Measurements from ENCODE around the gene GNG11.
"Not testable (repeated sequence)": the region's sequence is repeated elsewhere in the genome, so short reads cannot be mapped to it uniquely, and the experiment has no call there.

GNG11 gene

DNA sequence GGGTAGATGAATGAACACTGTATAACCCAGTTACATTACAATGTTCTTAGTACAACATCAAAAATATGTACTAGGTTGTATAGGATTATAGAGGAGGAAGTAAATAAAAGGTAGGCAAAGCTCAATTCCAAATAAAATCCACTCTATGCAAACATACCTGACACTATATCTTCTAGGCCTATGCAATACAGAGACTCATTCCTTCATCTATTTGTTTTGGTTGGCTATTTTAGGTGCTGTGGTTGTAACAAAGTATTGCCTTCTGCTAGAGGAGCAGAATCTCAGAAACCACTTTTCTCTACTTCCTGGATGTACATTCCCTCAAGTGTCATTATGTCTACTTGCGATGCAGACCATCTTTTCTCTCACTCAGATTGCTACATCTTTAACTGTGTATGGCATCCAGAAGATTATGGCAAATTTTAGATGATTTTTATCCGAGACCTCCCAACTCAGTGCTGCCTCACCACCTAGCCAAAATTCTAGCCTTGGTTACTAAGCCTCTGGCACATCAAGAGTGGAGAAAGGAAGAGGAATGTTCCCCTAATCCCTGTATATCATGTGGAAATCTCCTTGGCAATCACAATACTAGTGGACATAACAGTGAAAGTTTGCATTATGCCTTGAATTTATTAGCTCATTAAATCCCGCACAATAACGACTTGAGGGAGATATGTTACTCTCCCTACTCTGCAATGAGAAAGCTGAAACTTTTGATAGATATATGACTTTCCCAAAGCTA lies 25.5 kb upstream of the GNG11 start:
- TF ChIP-seq ZNF274 (IDR thresholded peaks at IDR 0.05; ENCODE audit: low read depth, low read length) = no peak
- no peak overlapping the region for H3K4me3 ChIP-seq (ENCODE audit: low read length)

- TF ChIP-seq ZNF274 (IDR thresholded peaks at IDR 0.05; ENCODE audit: low read depth, low read length) = no peak
- no peak overlapping the region for H3K4me3 ChIP-seq (ENCODE audit: low read length)
These were observed 23.9 kb upstream of the GNG11 start for GRCh38 chr7:93897680-93898079.

DNA sequence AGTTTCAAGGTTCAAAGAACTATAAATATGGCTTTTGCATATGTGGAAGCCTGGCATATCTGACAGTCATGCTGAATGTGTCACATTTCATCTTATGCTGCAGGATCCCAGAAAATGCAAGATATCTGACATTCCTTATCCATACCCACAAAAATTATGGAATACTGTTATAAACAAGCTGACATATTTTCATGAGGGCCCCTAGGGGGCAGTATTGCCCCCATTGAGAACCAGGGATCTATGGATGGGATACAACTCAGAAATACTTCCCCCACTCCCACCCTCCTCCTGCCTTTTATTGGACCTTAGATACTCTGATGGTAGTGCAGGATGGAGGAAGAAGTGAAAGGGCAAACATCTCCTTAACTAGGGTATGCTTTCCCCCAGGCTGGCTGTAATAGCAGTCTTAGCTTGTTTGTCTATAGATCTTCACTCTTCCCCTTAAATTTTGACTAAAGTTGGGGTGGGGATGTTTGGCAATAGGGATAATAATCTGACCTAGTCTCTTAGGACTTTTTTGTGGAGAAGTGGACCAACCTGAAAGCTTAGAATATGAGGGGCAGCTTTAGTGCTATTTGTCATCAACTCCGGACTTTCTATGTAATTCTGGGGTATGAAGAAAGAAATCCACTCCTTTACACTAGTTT lies 18.6 kb upstream of the GNG11 start:
- TF ChIP-seq ZNF274 (IDR thresholded peaks at IDR 0.05; ENCODE audit: low read depth, low read length) = no peak
- no peak overlapping the region for H3K4me3 ChIP-seq (ENCODE audit: low read length)

DNA sequence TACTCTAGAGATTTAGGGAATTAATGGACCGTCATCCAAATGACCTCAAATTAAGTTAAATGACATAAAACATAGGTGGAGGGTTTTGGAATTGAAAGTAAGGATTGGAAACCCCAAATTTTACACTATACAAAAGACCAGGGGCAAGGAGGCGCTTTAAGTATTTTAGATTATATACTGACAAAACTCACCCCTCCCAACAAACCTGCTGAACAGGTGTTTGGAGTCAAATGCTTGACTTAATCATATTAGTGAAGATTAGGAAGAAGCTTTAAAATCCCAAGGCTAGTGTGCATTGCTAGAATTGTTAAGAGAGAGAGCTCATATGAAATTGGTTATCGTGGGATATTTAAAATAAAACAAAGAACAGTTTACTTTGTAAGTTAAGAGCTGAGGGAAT lies 15.3 kb upstream of the GNG11 start, which contains the start of gene GNGT1:
TSS of gene GNGT1 (plus strand) at position 301 of the 400 bp plus-strand sequence. CDS start 180 bp downstream, outside the sequence.
- H3K4me3 ChIP-seq (ENCODE audit: low read length) = no peak within 1 kb of the TSS
- no peak for TF ChIP-seq ZNF274 (IDR thresholded peaks at IDR 0.05; ENCODE audit: low read depth, low read length)

GRCh38 chr7:93910076-93910994 lies 11.2 kb upstream of the GNG11 start:
- no peak for TF ChIP-seq ZNF274 (IDR thresholded peaks at IDR 0.05; ENCODE audit: low read depth, low read length)
- H3K4me3 ChIP-seq (ENCODE audit: low read length) = no peak overlapping the region

- H3K4me3 ChIP-seq (ENCODE audit: low read length) = not testable (repeated sequence)
These were observed 10.3 kb upstream of the GNG11 start for GRCh38 chr7:93911242-93911641.

DNA sequence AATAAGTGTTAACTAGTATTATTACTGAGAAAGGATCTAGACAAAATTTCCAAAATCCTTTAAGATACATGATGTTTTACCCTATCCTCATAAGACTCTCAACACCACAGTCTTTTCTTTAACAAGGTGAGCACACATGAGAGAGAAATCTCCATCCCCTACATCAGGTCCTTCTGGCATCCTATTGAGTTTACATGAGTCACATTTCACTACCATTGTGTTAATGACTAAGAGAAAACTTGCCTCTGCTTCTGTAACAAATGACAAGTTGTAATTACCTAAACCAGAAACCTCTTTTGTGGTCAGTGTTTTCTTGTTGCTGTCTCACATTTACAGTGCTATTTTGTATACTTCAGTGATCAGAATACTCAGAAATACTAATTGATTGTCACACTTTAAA lies 9.9 kb upstream of the GNG11 start:
- H3K4me3 ChIP-seq (ENCODE audit: low read length) = not testable (repeated sequence)

DNA sequence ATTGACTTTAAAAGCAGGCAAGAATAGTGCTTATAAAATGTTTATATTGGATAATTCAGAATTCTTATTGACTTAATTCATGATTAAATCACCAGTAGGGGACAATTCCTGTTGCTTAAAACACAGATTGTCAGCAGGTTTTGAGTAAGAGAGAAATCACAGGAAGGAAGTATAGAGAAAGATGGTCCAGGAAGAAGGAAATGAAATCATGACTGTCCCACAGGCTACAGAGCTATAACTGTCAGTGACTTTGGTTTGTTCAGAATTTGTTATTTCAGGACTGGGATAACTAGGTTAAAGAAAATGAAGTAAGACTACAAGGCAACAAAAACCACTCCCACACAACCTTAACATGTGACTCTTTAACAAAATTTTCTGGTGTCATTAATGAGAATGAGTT lies 8.3 kb upstream of the GNG11 start:
- H3K4me3 ChIP-seq (ENCODE audit: low read length) = no peak overlapping the region
- TF ChIP-seq ZNF274 (IDR thresholded peaks at IDR 0.05; ENCODE audit: low read depth, low read length) = no peak

DNA sequence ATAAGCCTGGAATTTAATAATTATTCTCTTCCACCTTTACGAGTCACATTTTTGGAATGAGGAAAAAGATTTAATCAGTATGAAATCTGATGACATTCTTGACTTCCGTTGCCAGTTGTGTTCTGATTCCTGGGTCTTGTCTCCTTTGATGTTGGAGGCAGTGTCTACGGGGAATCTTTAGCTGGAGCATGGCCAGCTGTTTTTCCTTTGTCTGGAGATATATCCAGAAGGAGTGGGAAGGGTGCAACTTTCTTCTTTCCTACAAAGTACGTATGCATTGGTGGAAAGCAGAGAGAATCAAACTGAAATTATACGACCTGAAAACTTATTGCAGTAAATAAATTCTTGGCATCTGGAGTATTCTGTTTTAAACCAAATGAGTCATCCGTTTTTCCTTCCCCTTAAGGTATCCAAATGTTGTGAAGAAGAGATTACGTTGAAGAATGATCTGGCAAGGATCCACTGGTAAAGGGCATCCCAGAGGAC lies 6.9 kb upstream of the GNG11 start:
- H3K4me3 ChIP-seq (ENCODE audit: low read length) = no peak overlapping the region
- TF ChIP-seq ZNF274 (IDR thresholded peaks at IDR 0.05; ENCODE audit: low read depth, low read length) = no peak

DNA sequence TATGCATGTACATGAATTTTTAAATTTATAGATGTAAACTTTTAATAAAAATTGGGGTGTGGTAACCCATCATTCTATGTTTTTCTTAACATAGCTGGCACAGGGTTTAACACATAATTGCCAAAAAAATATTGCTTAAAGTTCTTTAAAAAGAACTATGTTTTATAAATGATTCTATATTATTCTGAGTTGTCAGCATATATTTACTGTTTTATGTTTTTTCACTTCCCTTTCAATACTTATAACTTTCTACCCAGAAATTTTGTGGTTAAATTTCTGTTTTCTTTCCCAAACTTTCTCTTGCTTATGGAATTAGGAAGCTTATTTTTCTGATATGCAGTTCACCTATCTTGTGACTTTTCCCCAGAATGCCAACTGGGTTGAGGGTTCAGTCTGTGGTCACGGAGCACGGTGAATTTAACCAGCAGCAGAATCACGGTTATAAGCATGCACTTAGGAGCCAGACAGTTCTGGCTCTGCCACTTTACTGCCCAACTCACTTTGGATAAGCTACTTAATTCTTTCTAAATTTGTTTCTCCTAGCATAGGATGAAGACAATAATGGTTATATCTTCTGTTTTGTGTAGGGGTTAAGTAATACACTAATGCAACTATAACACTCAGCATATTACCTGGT lies 6.2 kb upstream of the GNG11 start:
- H3K4me3 ChIP-seq (ENCODE audit: low read length) = not testable (repeated sequence)

DNA sequence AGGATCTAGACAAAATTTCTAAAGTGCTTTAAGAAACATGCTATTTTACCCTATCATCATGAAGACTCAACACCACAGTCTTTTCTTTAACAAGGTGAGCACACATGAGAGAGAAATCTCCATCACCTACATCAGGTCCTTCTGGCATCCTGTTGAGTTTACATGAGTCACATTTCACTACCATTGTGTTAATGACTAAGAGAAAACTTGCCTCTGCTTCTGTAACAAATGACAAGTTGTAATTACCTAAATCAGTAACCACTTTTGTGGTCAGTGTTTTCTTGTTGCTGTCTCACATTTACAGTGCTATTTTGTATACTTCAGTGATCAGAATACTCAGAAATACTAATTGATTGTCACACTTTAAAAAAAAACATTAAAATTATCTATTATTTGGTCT lies 5.6 kb upstream of the GNG11 start:
- not testable (repeated sequence) for H3K4me3 ChIP-seq (ENCODE audit: low read length)

GRCh38 chr7:93916315-93916714 lies 5.2 kb upstream of the GNG11 start:
- H3K4me3 ChIP-seq (ENCODE audit: low read length) = not testable (repeated sequence)

DNA sequence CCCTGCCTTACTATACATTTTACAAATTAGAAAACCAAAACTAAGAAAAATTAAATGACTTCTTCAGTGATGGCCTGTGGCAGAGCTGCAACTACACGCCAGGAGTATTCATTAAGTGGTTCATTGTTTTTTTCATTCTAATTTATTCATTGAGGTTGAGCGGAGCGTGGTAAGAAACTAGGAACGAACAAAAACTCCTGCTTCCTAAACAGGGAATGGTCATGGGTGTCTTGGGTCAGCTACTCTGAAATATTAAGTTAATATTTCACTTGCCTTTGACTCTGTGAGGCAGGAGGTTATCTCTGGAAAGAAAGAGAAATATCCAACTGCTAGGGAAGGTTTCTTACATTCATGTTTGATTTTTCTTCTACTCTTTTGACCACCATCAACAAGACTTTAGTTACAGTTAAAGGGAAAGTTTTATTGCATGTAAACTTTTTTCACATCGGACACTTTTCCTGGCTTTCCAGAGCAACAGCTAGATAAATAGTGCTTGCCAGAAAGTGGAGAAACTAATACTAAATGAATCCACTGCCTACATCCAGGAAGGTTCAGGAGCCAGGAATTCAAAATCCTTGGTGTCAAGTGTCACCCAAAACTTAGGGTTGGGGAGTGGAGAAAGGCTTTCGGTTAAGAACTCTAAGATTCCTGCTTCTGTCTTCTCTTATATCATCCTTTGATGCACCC lies 896 bp upstream of the GNG11 start:
- no peak overlapping the region; the same call in 1 of the 2 replicates for H3K4me3 ChIP-seq (ENCODE audit: low read length)
- no peak for TF ChIP-seq ZNF274 (IDR thresholded peaks at IDR 0.05; ENCODE audit: low read depth, low read length)

DNA sequence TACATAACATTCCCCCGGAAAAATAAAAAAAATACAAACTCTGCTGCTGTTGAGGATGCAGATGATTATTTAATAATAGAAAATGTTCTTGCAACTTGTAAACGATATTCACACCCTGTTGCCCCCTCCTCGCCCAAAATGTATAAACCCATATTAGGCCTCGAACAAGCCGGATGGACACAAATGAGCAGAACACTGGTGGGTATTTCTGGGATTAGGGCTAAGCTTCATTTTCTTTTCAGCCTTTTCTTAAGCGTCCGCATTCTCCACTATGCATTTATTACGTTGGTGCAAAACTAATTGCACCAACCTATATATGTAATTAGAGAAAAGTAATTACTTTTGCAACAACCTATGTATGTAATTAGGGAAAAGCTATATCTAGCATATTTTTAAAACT lies 349 bp upstream of the GNG11 start:
- TF ChIP-seq ZNF274 (IDR thresholded peaks at IDR 0.05; ENCODE audit: low read depth, low read length) = no peak
- H3K4me3 ChIP-seq (ENCODE audit: low read length) = peak overlapping the region; percentile 58; the same call in 1 of the 2 replicates

Data from GM08714 (cell line).